ENCODE data around the gene OXNAD1. TPM values are rescaled to one million over a fixed set of nuclear protein-coding genes. Genes with fewer than 3 reads are reported as not detected.

Gene OXNAD1
- total RNA-seq, 1 experiment from 2014 or later, result 18.5 TPM

DNA sequence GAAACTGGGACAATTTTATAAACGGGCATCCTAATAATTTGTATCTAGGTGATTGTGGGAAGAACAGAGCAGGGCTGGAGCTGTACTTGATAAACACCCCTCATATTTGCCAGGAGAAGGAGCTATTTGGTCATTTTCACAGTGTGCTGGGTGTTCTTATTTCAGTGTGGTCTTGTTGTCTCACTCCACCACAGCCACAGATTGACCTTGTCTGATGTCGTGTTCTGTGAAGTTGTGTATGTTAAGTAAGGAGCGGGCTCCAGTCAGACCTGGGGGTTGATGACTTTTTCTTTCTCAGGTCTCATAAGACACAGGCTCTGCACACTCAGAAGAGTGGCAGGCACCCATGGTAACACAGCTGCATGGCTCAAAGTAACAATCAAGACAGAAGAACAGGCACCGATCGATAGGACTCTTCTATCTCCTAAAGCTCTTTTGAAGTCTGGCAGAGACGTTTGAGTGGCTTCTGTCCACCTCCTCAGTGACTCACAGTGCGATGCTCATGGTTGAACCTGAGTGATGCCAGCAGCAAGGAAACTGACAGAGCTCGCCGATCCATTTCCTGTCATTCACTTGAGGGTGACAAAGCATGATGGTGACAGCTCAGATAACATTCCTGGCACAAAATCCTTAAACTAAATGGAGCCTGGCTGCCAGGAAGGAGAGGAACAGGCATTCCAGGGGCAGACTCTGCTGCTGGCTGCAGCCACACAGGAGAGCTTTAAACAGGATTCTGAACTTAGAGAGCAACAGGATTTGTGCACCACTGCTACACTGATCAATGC is 21.1 kb upstream of the OXNAD1 start:
- no peaks in the 10 kb centered on the region for H3K36me3 ChIP-seq (ENCODE audit: low read depth)
- H3K27me3 ChIP-seq (ENCODE audit: insufficient read depth, low read depth), result no peaks in the 10 kb centered on the region
- TF ChIP-seq, protein P1, sequence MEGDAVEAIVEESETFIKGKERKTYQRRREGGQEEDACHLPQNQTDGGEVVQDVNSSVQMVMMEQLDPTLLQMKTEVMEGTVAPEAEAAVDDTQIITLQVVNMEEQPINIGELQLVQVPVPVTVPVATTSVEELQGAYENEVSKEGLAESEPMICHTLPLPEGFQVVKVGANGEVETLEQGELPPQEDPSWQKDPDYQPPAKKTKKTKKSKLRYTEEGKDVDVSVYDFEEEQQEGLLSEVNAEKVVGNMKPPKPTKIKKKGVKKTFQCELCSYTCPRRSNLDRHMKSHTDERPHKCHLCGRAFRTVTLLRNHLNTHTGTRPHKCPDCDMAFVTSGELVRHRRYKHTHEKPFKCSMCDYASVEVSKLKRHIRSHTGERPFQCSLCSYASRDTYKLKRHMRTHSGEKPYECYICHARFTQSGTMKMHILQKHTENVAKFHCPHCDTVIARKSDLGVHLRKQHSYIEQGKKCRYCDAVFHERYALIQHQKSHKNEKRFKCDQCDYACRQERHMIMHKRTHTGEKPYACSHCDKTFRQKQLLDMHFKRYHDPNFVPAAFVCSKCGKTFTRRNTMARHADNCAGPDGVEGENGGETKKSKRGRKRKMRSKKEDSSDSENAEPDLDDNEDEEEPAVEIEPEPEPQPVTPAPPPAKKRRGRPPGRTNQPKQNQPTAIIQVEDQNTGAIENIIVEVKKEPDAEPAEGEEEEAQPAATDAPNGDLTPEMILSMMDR (conservative IDR thresholded peaks at IDR 0.05), result no peak
- no peak for TF ChIP-seq EZH2 (IDR thresholded peaks at IDR 0.05; ENCODE audit: low read depth)
- no peak overlapping the region for H3K27ac ChIP-seq
- H3K4me1 ChIP-seq (replicated peaks; ENCODE audit: insufficient read depth), result peaks cover 16% of the 10 kb centered on the region
- no peaks in the 10 kb centered on the region for H3K9me2 ChIP-seq (ENCODE audit: insufficient read depth)
- intact Hi-C loops (cut with micrococcal nuclease; ENCODE audit: unreplicated experiment), result loop anchor here (5.0 to 10.0 kb wide), 4 partner anchors 182 to 1139 kb away; partner anchors contain the start of genes BTD and HACL1
- no peak overlapping the region for H2AFZ ChIP-seq
- peaks cover 4% of the 10 kb centered on the region; the same call in 1 of the 2 replicates for H3F3A ChIP-seq (ENCODE audit: insufficient read depth, low read depth)
- DNase-seq, result peak in 1 of 2 experiments; percentile 41
- ChIA-PET CTCF (no interaction called here), POLR2A (ENCODE audit: unreplicated experiment) (interaction anchor here (0.6 to 0.7 kb wide), 2 partner anchors 447 to 617 kb away, joined by 4 to 5 read pairs; no protein-coding TSS in a partner anchor)
- H3K4me2 ChIP-seq, result no peak overlapping the region
- no peaks in the 10 kb centered on the region for H3K79me2 ChIP-seq (ENCODE audit: low read depth)
- no peaks in the 10 kb centered on the region for H4K20me1 ChIP-seq (ENCODE audit: insufficient read depth)
- no peak overlapping the region for H3K4me3 ChIP-seq
- no TSS peak for BruUV-seq (replicated peaks)
- H3K9me3 ChIP-seq (ENCODE audit: insufficient read depth, low read depth), result no peaks in the 10 kb centered on the region

DNA sequence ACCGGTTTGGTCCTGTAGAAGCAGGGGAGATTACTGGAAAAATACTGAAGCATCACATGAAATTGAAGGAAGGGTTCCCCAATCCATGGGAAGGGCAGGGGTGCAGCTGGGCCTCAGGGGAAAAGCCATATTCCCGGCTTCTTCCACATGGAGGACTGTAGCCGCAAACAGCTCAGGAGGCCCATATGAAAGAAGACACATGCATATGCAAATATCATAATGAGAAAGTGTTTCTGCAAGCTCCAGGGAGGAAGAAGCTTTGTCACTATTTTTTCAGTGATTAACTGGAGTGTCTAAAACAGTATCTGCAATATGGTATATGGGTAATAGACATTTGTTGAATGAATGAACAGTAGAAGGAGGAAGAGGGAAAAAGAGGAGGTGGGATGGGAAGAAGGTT is 19.4 kb upstream of the OXNAD1 start:
- H3K27ac ChIP-seq, result no peak overlapping the region
- TF ChIP-seq, protein P1 (conservative IDR thresholded peaks at IDR 0.05), result no peak
- no peak for TF ChIP-seq EZH2 (IDR thresholded peaks at IDR 0.05; ENCODE audit: low read depth)
- H3K4me3 ChIP-seq, result no peak overlapping the region
- H3F3A ChIP-seq (ENCODE audit: insufficient read depth, low read depth), result peaks cover 4% of the 10 kb centered on the region; the same call in 1 of the 2 replicates
- ChIA-PET POLR2A (ENCODE audit: unreplicated experiment) (no interaction called here), CTCF (no interaction called here)
- no peaks in the 10 kb centered on the region for H4K20me1 ChIP-seq (ENCODE audit: insufficient read depth)
- H3K4me1 ChIP-seq (replicated peaks; ENCODE audit: insufficient read depth), result peaks cover 5% of the 10 kb centered on the region
- no TSS peak for BruUV-seq (replicated peaks)
- no peaks in the 10 kb centered on the region for H3K36me3 ChIP-seq (ENCODE audit: low read depth)
- no peak overlapping the region for H2AFZ ChIP-seq
- intact Hi-C loops (cut with micrococcal nuclease; ENCODE audit: unreplicated experiment), result loop anchor here (2.0 to 10.0 kb wide), 7 partner anchors 35 to 1318 kb away; partner anchors contain the start of genes BTD and HACL1
- H3K9me3 ChIP-seq (ENCODE audit: insufficient read depth, low read depth), result no peaks in the 10 kb centered on the region
- no peak overlapping the region for H3K4me2 ChIP-seq
- DNase-seq, result no peak
- no peaks in the 10 kb centered on the region for H3K27me3 ChIP-seq (ENCODE audit: insufficient read depth, low read depth)
- no peaks in the 10 kb centered on the region for H3K79me2 ChIP-seq (ENCODE audit: low read depth)
- no peaks in the 10 kb centered on the region for H3K9me2 ChIP-seq (ENCODE audit: insufficient read depth)

DNA sequence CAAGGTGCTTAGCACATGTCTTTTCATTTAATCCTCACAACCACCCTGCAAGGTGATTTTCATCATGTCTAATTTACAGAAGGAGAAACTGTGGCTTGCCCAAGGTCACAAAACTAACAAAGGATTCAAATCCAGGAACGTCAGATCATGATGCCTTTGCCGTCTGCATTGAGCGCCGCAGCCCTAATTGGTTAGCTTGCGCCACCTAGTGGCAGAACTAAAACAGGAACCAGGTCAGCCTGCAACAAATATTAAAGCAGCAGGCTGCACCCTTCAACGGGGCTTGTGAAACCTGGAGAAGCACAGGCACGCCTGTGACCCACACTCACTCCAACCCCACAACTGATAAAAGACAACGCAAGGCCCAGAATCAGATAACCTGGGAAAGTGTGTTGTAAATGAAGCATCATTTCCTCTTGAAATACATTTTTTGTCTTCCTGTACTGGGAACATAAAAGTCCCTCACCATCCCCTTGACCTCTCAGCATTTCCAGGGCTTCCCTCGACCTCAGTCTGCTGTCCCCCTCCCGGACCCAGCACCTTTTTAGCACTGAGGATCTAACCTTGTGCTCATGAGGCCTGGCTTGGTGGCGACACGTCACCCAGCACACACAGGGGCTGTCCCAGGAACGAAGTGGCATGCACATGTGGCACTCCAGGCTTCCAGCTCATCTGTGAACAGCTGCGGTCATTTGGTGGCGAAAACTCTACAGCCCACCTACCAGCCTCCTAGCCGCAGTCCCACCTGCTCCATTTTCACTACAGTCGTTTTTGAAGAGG is 17.5 kb upstream of the OXNAD1 start:
- H3K4me1 ChIP-seq (replicated peaks; ENCODE audit: insufficient read depth), result no peaks in the 10 kb centered on the region
- no peak for TF ChIP-seq EZH2 (IDR thresholded peaks at IDR 0.05; ENCODE audit: low read depth)
- TF ChIP-seq, protein P1 (conservative IDR thresholded peaks at IDR 0.05), result peak; percentile 98
- no peaks in the 10 kb centered on the region for H3K79me2 ChIP-seq (ENCODE audit: low read depth)
- peak; percentile 57 to 72 for DNase-seq
- no peaks in the 10 kb centered on the region for H3K9me2 ChIP-seq (ENCODE audit: insufficient read depth)
- H3K36me3 ChIP-seq (ENCODE audit: low read depth), result no peaks in the 10 kb centered on the region
- H2AFZ ChIP-seq, result no peak overlapping the region; the same call in 1 of the 2 replicates
- H3K27me3 ChIP-seq (ENCODE audit: insufficient read depth, low read depth), result no peaks in the 10 kb centered on the region
- H3K9me3 ChIP-seq (ENCODE audit: insufficient read depth, low read depth), result no peaks in the 10 kb centered on the region
- H3K4me3 ChIP-seq, result no peak overlapping the region
- no TSS peak for BruUV-seq (replicated peaks)
- ChIA-PET CTCF (interaction anchor here (0.6 to 1.1 kb wide), 6 partner anchors 69 to 1083 kb away, joined by 3 to 15 read pairs (median 6); no protein-coding TSS in a partner anchor), POLR2A (ENCODE audit: unreplicated experiment) (no interaction called here)
- no peak overlapping the region for H3K27ac ChIP-seq
- intact Hi-C loops (cut with micrococcal nuclease; ENCODE audit: unreplicated experiment), result loop anchor here (1.0 to 10.0 kb wide), 10 partner anchors 37 to 1320 kb away; partner anchors contain the start of genes BTD and HACL1
- no peaks in the 10 kb centered on the region for H4K20me1 ChIP-seq (ENCODE audit: insufficient read depth)
- peaks cover 4% of the 10 kb centered on the region; the same call in 1 of the 2 replicates for H3F3A ChIP-seq (ENCODE audit: insufficient read depth, low read depth)
- peak overlapping the region; percentile 1; the same call in 1 of the 2 replicates for H3K4me2 ChIP-seq
